Hepatocyte (in vitro differentiated cells): ENCODE data around the gene NUPR2. TPM values are rescaled to one million over a fixed set of nuclear protein-coding genes. Genes with fewer than 3 reads are reported as not detected.
"Not testable (repeated sequence)": the region's sequence is repeated elsewhere in the genome, so short reads cannot be mapped to it uniquely, and the experiment has no call there.

Experiments
- DNase-seq: peaks from one replicate; pipeline ENCODE4 v3.0.0-alpha.2; 2016; ENCODE audit warnings: low spot score
- H2AFZ ChIP-seq: fragments of 200-600 bp; sonication (generic); 2 replicates; pipeline ENCODE4 v1.6.0; 2016; ENCODE audit warnings: antibody characterized with exemption, mild to moderate bottlenecking
- H3K27ac ChIP-seq: fragments of 200-600 bp; sonication (generic); 2 replicates; pipeline ENCODE4 v1.5.1; 2016; ENCODE audit warnings: mild to moderate bottlenecking
- H3K27me3 ChIP-seq: fragments of 200-600 bp; sonication (generic); 2 replicates; pipeline ENCODE4 v1.6.1; 2016
- H3K36me3 ChIP-seq: fragments of 200-600 bp; sonication (generic); replicated peaks from 2 replicates; pipeline ENCODE4 v1.5.1; 2016; ENCODE audit warnings: low read depth; ENCODE audit not compliant: insufficient read depth
- H3K4me1 ChIP-seq: fragments of 200-600 bp; sonication (generic); 2 replicates; pipeline ENCODE4 v1.5.1; 2016; ENCODE audit warnings: mild to moderate bottlenecking, moderate library complexity; ENCODE audit not compliant: insufficient read depth
- H3K4me2 ChIP-seq: fragments of 200-600 bp; sonication (generic); 2 replicates; pipeline ENCODE4 v1.6.0; 2016
- H3K4me3 ChIP-seq: fragments of 200-600 bp; sonication (generic); 2 replicates; pipeline ENCODE4 v1.5.1; 2016; ENCODE audit warnings: mild to moderate bottlenecking
- H3K79me2 ChIP-seq: fragments of 200-600 bp; sonication (generic); 2 replicates; pipeline ENCODE4 v1.6.0; 2017; ENCODE audit warnings: mild to moderate bottlenecking
- H3K9me2 ChIP-seq: fragments of 200-600 bp; sonication (generic); replicated peaks from 2 replicates; pipeline ENCODE4 v1.6.0; 2017; ENCODE audit warnings: mild to moderate bottlenecking; ENCODE audit not compliant: insufficient read depth
- H3K9me3 ChIP-seq: fragments of 200-600 bp; sonication (generic); 2 replicates; pipeline ENCODE4 v1.5.1; 2016; ENCODE audit warnings: low read depth, mild to moderate bottlenecking
- H4K20me1 ChIP-seq: fragments of 200-600 bp; sonication (generic); 2 replicates; pipeline ENCODE4 v1.6.0; 2016; ENCODE audit warnings: mild to moderate bottlenecking; ENCODE audit not compliant: insufficient read depth, poor library complexity, severe bottlenecking
- EZH2 ChIP-seq: fragments of 200-600 bp; sonication (generic); IDR thresholded peaks from 2 replicates; pipeline ENCODE4 v1.6.1; 2016; ENCODE audit warnings: antibody characterized with exemption, mild to moderate bottlenecking, borderline replicate concordance
- EZH2phosphoT487 ChIP-seq: fragments of 200-600 bp; sonication (generic); IDR thresholded peaks from one replicate; pipeline ENCODE4 v1.6.1; 2018; ENCODE audit warnings: antibody characterized with exemption, mild to moderate bottlenecking, low read depth, moderate library complexity; ENCODE audit not compliant: unreplicated experiment, severe bottlenecking
- WGBS: methylation state at CpG from one replicate; pipeline ENCODE4 v1.1.6; 2016; ENCODE audit warnings: low lambda C conversion rate; ENCODE audit errors: missing lambda C conversion rate; 5-methylcytosine and 5-hydroxymethylcytosine counted together
- polyA plus RNA-seq: library from polyadenylated mRNA; unstranded; fragments of >200 nt; fragmentation: Nextera tagmentation; extraction: Ambion mirVana; gene quantifications from 2 replicates; pipeline ENCODE4 v1.2.1, GENCODE V29; 2016
- total RNA-seq: library from RNA; depleted of rRNA; stranded (reverse); fragments of >200 nt; gene quantifications from 2 replicates; pipeline ENCODE4 v1.2.3, GENCODE V29; 2014
- TF ChIP-seq, protein P1 (sequence below): fragments of 200-600 bp; sonication (generic); IDR thresholded peaks from 2 replicates; pipeline ENCODE4 v1.5.1; 2016; ENCODE audit warnings: antibody characterized with exemption, mild to moderate bottlenecking; ENCODE audit not compliant: poor library complexity

The NUPR2 gene, protein sequence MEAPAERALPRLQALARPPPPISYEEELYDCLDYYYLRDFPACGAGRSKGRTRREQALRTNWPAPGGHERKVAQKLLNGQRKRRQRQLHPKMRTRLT
- total RNA-seq (not detected in 2 replicates), polyA plus RNA-seq (not detected in 2 replicates)

DNA sequence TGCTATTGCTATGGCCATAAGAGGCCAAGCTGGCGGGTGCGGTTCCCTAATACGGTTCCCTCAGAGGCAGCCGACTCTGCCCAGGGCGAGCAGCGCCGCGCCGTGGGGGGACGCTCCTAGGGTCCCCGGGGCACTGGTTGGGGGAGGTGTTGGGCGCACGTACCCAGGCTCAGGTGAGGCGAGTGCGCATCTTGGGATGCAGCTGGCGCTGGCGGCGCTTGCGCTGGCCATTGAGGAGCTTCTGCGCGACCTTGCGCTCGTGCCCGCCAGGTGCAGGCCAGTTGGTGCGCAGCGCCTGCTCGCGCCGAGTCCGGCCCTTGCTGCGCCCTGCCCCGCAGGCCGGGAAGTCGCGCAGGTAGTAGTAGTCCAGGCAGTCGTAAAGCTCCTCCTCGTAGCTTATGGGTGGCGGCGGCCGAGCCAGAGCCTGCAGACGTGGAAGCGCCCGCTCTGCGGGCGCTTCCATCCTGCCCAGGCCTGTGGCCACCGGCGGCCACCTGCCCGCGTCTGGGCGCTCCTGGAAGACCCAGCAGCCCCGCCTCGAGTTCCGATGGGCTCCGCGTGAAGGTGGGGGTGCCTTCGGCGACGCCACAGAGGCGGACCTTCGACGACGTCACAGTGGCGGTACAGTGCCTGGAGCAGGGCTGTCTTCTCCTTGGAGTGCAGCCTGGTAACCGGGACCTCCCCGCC, at the start of gene NUPR2:
TSS of gene NUPR2 (minus strand) at position 566 of the 687 bp plus-strand sequence. CDS start at position 463, 103 bp downstream.
- Histone ChIP-seq H3K27ac (no peak within 1 kb of the TSS), H2AFZ (no peak within 1 kb of the TSS), H3K79me2 (no peaks in the 10 kb centered on the region), H3K4me1 (no peaks in the 10 kb centered on the region), H3K27me3 (no peaks in the 10 kb centered on the region), H4K20me1 (no peaks in the 10 kb centered on the region), H3K4me3 (no peak within 1 kb of the TSS), H3K36me3 (no peaks in the 10 kb centered on the region), H3K9me2 (no peaks in the 10 kb centered on the region), H3K4me2 (no peak within 1 kb of the TSS), H3K9me3 (no peaks in the 10 kb centered on the region)
- 96% methylated on average over 55 of the region's 65 CpGs for WGBS
- TF ChIP-seq EZH2phosphoT487 (no peak), EZH2 (no peak)
- TF ChIP-seq, protein P1, sequence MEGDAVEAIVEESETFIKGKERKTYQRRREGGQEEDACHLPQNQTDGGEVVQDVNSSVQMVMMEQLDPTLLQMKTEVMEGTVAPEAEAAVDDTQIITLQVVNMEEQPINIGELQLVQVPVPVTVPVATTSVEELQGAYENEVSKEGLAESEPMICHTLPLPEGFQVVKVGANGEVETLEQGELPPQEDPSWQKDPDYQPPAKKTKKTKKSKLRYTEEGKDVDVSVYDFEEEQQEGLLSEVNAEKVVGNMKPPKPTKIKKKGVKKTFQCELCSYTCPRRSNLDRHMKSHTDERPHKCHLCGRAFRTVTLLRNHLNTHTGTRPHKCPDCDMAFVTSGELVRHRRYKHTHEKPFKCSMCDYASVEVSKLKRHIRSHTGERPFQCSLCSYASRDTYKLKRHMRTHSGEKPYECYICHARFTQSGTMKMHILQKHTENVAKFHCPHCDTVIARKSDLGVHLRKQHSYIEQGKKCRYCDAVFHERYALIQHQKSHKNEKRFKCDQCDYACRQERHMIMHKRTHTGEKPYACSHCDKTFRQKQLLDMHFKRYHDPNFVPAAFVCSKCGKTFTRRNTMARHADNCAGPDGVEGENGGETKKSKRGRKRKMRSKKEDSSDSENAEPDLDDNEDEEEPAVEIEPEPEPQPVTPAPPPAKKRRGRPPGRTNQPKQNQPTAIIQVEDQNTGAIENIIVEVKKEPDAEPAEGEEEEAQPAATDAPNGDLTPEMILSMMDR, result no peak
- DNase-seq, result no peak

DNA sequence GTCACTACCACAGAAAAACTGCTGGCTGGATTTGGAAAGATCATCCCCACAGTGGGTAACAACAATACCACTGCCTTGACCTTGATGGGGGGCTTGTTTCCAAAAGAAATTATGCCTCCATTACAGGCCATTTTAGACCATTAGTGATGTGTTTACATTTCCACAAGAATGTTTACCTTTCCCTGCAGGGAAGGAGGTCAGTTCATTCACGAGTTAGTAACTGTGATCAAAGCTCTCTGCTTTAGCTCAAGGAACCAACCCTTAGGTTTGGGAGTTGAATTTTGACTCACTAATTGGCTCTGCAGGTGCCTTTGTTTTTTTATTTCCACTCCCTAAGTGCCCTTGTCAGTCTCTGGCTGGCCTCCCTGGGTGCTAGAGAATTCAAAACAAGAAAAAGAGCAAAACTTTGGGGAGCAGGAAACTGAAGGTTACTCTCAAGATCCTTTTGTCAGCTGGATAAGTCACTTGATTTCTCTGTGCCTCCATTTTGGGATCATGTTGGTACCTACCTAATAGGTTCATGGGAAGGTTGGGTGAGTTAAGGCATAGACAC, 41.1 kb upstream of the NUPR2 start:
- DNase-seq, result no peak
- Histone ChIP-seq H4K20me1 (no peaks in the 10 kb centered on the region), H3K27me3 (no peaks in the 10 kb centered on the region), H2AFZ (no peak overlapping the region), H3K79me2 (no peaks in the 10 kb centered on the region), H3K9me2 (no peaks in the 10 kb centered on the region), H3K4me3 (no peak overlapping the region), H3K36me3 (no peaks in the 10 kb centered on the region), H3K9me3 (no peaks in the 10 kb centered on the region), H3K4me1 (no peaks in the 10 kb centered on the region), H3K27ac (no peak overlapping the region), H3K4me2 (no peak overlapping the region)
- no peak for TF ChIP-seq EZH2phosphoT487
- TF ChIP-seq, protein P1, result no peak
- TF ChIP-seq EZH2, result no peak
- WGBS, result 32% methylated on average over 1 of the region's 1 CpG

DNA sequence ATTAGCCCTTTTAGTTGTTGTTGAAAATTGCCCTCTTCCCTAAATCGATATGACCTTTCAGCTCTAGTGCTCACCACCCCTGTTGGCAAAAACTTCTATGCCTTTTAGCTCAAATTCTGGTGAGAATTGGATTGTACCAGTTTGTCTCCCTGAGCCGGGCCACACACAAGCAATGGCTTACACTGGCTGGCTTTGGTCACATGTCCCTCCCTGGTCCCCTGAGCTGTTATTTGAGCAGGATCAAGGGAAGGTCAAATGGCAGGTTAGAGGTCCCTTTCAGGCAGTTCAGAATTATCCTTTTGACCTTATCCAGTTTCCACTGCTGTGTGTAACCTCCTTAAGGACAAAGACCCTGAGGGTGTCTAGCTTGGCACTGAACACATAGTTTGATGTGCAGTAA, 14.8 kb upstream of the NUPR2 start:
- not testable (repeated sequence) for H3K4me3 ChIP-seq, H2AFZ ChIP-seq, H3K4me2 ChIP-seq, H3K4me1 ChIP-seq, H3K27ac ChIP-seq, H3K9me2 ChIP-seq, H3K36me3 ChIP-seq, H4K20me1 ChIP-seq, H3K9me3 ChIP-seq, DNase-seq, H3K79me2 ChIP-seq, H3K27me3 ChIP-seq
- WGBS, result 64% methylated on average over 2 of the region's 2 CpGs

DNA sequence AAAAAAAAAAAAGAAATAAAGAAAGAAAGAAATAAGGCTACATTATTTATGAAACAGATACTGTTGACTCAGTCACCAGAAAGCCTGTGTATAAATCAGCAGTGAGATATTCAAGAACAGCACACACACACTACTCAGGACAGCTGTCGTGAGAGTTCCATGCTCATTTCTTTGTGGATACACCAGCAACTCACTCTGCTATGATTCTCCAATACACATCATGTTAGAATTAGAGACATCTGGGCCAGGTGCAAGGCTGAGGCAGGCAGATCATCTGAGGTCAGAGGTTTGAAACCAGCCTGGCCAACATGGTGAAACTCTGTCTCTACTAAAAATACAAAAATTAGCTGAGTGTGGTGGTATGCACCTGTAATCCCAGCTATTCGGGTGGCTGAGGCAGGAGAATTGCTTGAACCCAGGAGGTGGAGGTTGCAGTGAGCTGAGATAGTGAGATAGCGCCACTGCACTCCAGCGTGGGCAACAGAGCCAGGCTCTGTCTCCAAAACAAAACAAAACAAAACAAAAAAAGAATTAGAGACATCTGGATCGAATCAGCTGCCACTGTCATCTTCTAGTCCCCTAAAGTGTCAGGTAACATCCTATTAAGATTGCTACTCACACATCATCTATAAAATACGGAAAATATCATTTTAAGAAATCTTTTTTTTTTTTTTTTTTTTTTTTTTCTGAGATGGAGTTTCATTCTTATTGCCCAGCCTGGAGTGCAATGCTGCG, 11.2 kb upstream of the NUPR2 start:
- 65% methylated on average over 7 of the region's 7 CpGs for WGBS
- no peaks in the 10 kb centered on the region for H3K9me2 ChIP-seq
- H2AFZ ChIP-seq, result no peak overlapping the region
- no peaks in the 10 kb centered on the region for H3K36me3 ChIP-seq
- no peaks in the 10 kb centered on the region for H3K27me3 ChIP-seq
- H3K4me3 ChIP-seq, result no peak overlapping the region
- H4K20me1 ChIP-seq, result no peaks in the 10 kb centered on the region
- H3K4me1 ChIP-seq, result no peaks in the 10 kb centered on the region
- no peak for TF ChIP-seq EZH2phosphoT487
- TF ChIP-seq, protein P1, result no peak
- TF ChIP-seq EZH2, result no peak
- no peak overlapping the region for H3K4me2 ChIP-seq
- H3K9me3 ChIP-seq, result no peaks in the 10 kb centered on the region
- DNase-seq, result no peak
- H3K79me2 ChIP-seq, result no peaks in the 10 kb centered on the region
- no peak overlapping the region for H3K27ac ChIP-seq
